Cardiac septum (tissue), 1 donor: ENCODE measurements around the gene CUTC. TPM values are rescaled to one million over a fixed set of nuclear protein-coding genes. Genes with fewer than 3 reads are reported as not detected.
"Not testable (repeated sequence)": the region's sequence is repeated elsewhere in the genome, so short reads cannot be mapped to it uniquely, and the experiment has no call there.

ENCODE experiments used
- DNase-seq: peaks from one replicate; pipeline ENCODE4 v3.0.0-alpha.2; 2020; ENCODE audit warnings: low spot score
- intact Hi-C: fragments of 100-400 bp; cut with DNase I; formaldehyde crosslinking; loops from one replicate; pipeline ENCODE4 v1.14.0; 2022
- total RNA-seq: library from RNA; stranded (reverse); fragmentation: NEBNext Ultra II Directional; extraction: Animal tissue kit (Norgen Biotek cat#: 25700); gene quantifications from one replicate; pipeline ENCODE4 v1.2.1, GENCODE V29; 2021
- donor health status: DM: no; HTN: no; CAD: no.

The CUTC gene
- total RNA-seq, 1 donor from 2014 or later: 33.2 TPM

GRCh38 chr10:99740933-99741559, 9.0 kb downstream of the CUTC start:
- no peak for DNase-seq
- intact Hi-C loops: no loop called here

DNA sequence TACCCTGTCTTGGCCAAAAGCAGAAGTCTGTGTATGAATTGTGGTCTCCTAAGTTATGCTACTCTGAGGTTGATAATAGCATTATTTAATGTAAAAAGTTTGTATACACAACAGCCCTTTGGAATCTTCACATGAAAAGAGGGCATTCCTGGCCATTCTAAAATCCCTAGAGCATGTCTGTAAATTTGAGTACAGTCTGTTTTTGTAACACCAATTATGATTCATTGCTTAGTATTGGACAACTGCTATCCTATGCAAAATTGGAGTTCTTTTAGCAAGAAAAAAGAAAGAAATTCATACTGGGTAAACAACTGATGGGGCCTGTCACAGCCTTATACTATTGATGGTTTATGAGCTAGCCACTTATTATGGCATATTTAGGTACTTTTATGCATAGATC, 10.2 kb downstream of the CUTC start:
- intact Hi-C loops: no loop called here
- no peak for DNase-seq

DNA sequence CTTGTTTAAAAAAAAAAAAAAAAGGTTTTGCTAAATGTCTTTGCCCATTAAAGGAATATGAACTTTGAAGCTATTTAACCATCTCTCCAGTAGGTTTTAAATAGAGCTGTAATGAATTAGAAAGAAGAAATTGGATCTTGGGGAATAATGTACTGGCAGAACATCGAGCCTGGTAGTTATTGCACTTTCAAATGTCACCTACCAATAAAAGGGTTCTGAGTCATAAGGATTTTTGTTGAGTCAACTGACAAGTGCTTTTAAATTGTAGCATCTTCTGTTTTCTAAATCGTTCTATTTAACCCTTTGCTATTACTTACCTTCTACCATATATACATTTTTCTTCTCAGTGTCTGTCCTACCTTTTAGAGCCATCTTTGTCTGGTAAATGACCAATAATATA, 10.7 kb downstream of the CUTC start:
- no peak for DNase-seq
- intact Hi-C loops: no loop called here

- intact Hi-C loops: no loop called here
These were observed 11.8 kb downstream of the CUTC start for GRCh38 chr10:99743841-99744240.

DNA sequence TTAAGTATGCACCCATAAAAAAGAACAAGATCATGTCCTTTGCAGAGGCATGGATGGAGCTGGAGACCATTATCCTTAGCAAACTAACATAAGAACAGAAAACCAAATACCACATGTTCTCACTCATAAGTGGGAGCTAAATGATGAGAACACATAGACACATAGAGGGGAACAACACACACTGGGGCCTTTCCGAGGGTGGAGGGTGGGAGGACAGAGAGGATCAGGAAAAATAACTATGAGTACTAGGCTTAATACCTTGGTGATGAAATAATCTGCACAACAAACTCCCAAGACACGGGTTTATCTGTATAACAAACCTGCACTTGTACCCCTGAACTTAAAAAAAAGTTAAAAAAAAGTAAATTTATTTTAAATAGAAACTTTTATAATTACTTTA, 14.1 kb downstream of the CUTC start:
- DNase-seq, intact Hi-C loops: not testable (repeated sequence)

More at GRCh38 chr10:99743841-99744240, 11.8 kb downstream of the CUTC start:
- DNase-seq: no peak

- intact Hi-C loops: no loop called here
- no peak for DNase-seq
These were observed 16.9 kb downstream of the CUTC start for GRCh38 chr10:99748823-99749451.

DNA sequence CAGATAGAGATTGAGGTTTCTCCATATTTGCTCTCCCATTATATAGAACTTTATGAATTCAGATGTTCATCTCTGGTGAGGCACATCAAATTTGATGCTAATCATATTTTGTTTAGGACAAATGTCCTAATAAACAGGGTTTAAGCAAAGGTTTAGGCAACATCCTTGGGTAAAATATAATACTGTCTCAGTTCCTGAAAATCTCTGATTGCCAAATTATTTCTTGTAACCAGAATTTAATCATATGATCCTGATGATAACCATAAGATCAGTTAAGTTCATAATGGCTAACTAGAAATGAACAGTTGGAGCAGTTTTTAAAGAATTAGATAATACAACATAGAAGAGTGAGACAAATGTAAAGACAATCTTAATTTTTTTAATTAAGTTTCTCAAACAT, 18.6 kb downstream of the CUTC start:
- intact Hi-C loops: no loop called here
- DNase-seq: no peak

GRCh38 chr10:99754670-99755069, 22.6 kb downstream of the CUTC start:
- no peak for DNase-seq
- intact Hi-C loops: no loop called here

- DNase-seq: no peak
- intact Hi-C loops: no loop called here
These were observed 24.1 kb downstream of the CUTC start for GRCh38 chr10:99756159-99756558.

DNA sequence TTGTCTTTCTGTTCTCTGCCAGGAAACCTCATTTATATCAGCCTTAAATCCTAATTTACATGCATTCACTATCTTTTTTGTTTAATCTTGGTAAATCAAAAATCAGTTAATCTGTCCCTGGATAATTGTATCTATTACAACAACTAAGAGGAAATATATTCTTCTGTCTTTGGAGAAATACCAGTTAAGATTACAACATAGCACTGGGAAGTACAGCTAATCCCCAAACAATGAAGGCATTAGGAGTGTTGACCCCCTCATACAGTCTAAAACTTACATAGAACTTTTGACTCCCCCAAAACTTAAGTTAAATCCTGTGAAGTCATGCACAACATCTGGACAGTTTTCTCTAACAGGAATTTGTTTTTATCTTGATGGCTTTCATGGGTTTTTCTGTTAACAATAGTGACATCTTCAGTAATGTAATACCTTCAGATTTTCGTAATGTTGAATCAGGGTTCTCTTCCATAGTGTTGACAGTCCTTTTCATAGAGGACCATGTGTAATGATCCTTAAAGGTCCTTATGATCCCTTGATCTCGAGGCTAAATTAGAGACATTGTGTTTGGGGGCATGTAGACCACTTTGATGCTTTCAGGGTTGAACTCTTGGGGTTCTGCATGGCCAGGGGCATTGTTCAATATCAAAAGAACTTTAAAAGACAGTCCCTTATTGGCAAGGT, 26.3 kb downstream of the CUTC start:
- intact Hi-C loops: no loop called here

DNA sequence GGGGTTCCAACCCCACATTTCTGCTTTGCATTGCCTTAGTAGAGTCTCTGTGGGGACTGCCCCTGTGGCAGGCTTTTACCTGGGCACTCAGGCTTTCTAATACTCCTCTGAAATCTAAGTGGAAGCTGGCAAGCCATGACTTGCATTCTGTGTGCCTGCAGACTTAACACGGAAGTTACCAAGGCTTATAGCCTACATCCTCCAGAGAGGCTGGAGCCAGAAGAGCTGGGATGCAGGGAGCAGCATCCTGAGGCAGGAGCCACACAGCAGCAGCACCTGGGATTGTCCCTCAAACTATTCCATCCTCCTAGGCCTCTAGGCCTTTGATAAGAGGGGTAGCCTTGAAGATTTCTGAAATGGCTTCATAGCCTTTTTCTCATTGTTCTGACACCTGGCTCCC, 28.3 kb downstream of the CUTC start:
- intact Hi-C loops: no loop called here
- DNase-seq: no peak

More for the DNA sequence above, 26.3 kb downstream of the CUTC start:
- no peak for DNase-seq

GRCh38 chr10:99761365-99761764, 29.3 kb downstream of the CUTC start:
- no peak for DNase-seq
- intact Hi-C loops: no loop called here

GRCh38 chr10:99765672-99766301, 33.8 kb downstream of the CUTC start:
- intact Hi-C loops: no loop called here
- DNase-seq: no peak

DNA sequence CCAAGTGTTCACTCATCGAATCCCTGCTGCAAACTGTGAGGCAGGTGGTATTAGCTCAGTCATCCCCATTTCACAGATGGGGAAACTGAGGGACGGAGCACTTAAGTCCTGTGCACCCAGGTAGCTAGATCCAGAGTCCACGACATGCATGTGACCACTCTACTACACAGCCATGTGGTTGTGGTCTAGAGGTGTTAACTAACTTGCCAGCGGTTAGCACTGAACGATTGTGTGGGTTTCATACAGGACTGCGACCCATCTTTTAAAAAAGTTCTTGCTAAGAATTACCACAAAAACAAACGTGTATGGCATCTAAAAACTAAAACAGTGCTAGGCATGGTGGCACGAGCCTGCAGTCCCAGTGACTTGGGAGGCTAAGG, 34.3 kb downstream of the CUTC start:
- intact Hi-C loops: no loop called here

DNA sequence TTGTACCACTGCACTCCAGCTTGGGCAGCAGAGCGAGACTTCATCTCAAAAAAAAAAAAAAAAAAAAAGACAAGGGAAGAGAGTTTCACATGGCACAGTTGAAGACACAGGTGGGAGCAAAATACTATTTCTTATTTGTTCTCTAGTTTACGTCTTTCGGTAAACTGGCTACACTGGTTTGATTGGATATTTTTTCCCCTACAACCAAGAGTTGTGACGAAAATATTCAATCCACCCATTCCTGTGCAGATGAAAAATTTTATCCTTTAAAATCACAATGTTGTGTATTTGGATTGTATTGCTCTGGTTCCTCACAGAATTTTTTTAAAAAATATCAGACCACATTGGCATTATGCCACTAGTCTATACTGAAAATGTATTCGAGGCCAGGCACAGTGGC, 35.9 kb downstream of the CUTC start:
- no peak for DNase-seq
- intact Hi-C loops: no loop called here

More for the DNA sequence above, 34.3 kb downstream of the CUTC start:
- DNase-seq: no peak

DNA sequence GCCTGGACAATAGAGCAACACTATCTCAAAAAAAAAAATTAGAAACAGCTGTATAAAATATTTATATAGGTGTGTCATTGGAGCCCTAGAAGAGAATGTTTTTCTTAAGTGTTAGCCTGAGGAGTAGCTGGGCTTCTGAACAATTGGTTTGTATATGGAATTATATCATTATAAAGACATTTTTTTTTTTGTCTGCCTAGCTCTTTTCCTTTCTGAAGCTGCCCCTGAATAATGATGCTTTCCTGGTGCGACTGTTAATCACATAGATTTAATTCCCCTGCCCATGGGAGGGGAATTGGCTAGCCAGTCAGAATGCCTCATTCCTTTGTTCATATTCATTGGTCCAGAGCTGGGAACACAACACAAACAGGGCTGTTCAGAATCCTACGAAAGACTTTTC, 36.5 kb downstream of the CUTC start:
- intact Hi-C loops: no loop called here
- no peak for DNase-seq

DNA sequence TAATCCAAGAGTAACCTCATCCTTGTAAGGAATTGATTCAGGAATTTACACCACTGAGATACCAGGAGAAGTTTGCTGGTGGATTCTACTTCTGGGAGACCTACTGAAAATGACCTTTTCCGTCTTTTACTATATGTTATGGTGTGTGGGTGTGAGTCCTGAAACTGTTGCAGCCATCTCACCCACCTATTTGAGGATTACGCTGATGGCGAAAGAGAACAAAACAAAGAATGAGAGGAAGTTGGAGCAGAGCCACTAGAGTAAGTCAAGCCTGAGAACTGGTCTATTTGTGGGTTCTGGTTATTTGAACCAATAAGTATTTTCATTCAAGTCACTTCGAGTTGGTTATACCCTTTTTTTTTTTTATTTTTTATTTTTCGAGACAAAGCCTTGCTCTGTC, 37.7 kb downstream of the CUTC start:
- intact Hi-C loops: no loop called here
- DNase-seq: no peak

DNA sequence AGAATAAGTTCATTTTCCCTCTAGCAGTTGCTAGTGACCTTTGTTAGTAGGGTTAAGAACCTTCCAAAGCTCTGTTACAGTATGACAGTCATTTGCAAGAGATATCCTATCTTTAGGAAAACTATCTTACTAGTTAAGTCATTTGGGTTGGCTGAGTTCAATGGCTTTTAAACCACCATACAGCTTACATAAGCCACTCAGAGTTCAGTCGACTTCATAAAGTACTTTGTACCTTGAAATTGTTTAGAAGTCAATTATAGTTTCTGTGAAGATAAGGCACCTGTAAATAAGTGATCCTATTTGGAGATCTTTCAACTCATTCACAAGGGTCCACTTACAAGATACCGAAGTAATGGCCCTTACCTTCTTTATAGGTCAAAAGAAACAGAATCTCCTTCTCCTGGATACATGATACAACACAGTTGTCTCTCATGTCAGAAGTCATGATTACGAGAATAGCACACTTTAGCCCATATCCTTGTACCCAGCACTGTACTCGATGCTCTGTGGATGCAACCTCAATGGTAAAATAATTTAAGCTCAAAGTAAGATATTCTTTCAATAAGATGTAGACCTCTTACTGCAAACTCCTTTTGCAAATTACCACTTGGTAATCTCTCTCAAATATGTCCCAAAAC, 38.5 kb downstream of the CUTC start:
- no peak for DNase-seq
- intact Hi-C loops: no loop called here

DNA sequence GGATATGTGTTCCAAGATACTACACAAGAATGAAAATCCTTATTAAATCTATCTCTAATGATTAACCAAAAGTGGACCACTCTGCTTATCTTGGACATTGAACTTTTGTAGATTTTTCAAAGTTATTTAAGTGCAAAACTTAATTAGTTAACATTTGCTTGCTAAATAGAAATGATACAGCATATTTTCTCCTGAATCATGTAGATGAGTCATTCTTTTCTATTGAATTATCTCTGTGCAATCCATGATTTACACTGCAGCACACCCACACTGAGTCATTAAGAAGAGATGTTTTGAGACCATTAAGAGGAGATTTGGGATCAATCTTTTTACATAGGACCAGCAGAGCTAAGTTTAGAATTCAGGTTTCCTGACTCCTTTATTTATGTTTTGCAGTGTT, 43.8 kb downstream of the CUTC start:
- DNase-seq: no peak
- intact Hi-C loops: no loop called here
